ENCODE results near the gene NKAP. TPM values are rescaled to one million over a fixed set of nuclear protein-coding genes. Genes with fewer than 3 reads are reported as not detected.

Gene NKAP
- total and polyA plus RNA-seq, 2 of the 13 experiments (the other 11 are each of a cell fraction or from before 2014, with no cell fraction given), result 3.6 to 6.1 TPM

GRCh38 chrX:119887721-119888425, 55.7 kb downstream of the NKAP start (continued):
- TF ChIP-seq NONO (IDR thresholded peaks at IDR 0.05), result no peak
- 0 out of 2 replicates have a peak, but pooled peaks have one; percentile 27 for TF ChIP-seq NONO (CRISPR knock-in tag; conservative IDR thresholded peaks at IDR 0.05)
- TF ChIP-seq POLR2A (IDR thresholded peaks at IDR 0.05; ENCODE audit: insufficient read depth in 1 of 2, low read depth in 2 of 2, low read length in 2 of 2), result no peak
- TF ChIP-seq ELK4 (CRISPR knock-in tag; IDR thresholded peaks at IDR 0.05; ENCODE audit: borderline replicate concordance), result no peak
- no peak for TF ChIP-seq ZBTB21 (CRISPR knock-in tag; IDR thresholded peaks at IDR 0.05)
- peak; percentile 72; the same call in 1 of the 2 replicates for TF ChIP-seq ZNF3 (CRISPR knock-in tag; IDR thresholded peaks at IDR 0.05)
- peak; percentile 35; the same call in 1 of the 2 replicates for TF ChIP-seq ZFX (CRISPR knock-in tag; IDR thresholded peaks at IDR 0.05; ENCODE audit: low read depth)
- peak; percentile 60; the same call in 1 of the 2 replicates for TF ChIP-seq ZMYM3 (CRISPR knock-in tag; IDR thresholded peaks at IDR 0.05)
- no peak for TF ChIP-seq GLI4 (CRISPR knock-in tag; IDR thresholded peaks at IDR 0.05; ENCODE audit: borderline replicate concordance)
- peak; percentile 18; the same call in 1 of the 2 replicates for TF ChIP-seq ZNF331 (CRISPR knock-in tag; IDR thresholded peaks at IDR 0.05)
- TF ChIP-seq SNAPC5 (CRISPR knock-in tag; IDR thresholded peaks at IDR 0.05; ENCODE audit: borderline replicate concordance), result no peak
- TF ChIP-seq RCOR2 (CRISPR knock-in tag; IDR thresholded peaks at IDR 0.05), result no peak
- no peak for TF ChIP-seq AGO1 (IDR thresholded peaks at IDR 0.05; ENCODE audit: low read depth, low read length, poor library complexity, severe bottlenecking)
- TF ChIP-seq SETDB1 (CRISPR knock-in tag; IDR thresholded peaks at IDR 0.05; ENCODE audit: borderline replicate concordance), result no peak
- no peak for TF ChIP-seq STAT5B (CRISPR knock-in tag; IDR thresholded peaks at IDR 0.05)
- no peak for TF ChIP-seq CERS6 (CRISPR knock-in tag; IDR thresholded peaks at IDR 0.05)
- peak; percentile 63 for TF ChIP-seq ZNF687 (CRISPR knock-in tag; IDR thresholded peaks at IDR 0.05)

All from HepG2 (cell line).